GM12878 (cell line): ENCODE data around the gene MANBA. TPM values are rescaled to one million over a fixed set of nuclear protein-coding genes. Genes with fewer than 3 reads are reported as not detected.

Experiments used
- ATAC-seq: fragments of 200-7000 bp; cut with Tn5 transposase; 3 replicates; pipeline ENCODE4 v1.9.1; 2020; ENCODE audit warnings: mild to moderate bottlenecking, moderate library complexity
- BruUV-seq: library from RNA; stranded (reverse); fragments of 400-500 nt; replicated peaks from 2 replicates; lab custom pipeline; 2021; lab: Mats Ljungman, UMichigan
- CTCF ChIA-PET: fragments of 300-600 bp; sonication (Branson Sonifier 250); formaldehyde crosslinking; extraction: SDS; loops from one replicate; lab custom pipeline; 2021; ENCODE audit warnings: inconsistent platforms; lab: Yijun Ruan, JAX
- POLR2A ChIA-PET: fragments of 350-600 bp; formaldehyde crosslinking; extraction: SDS; loops from one replicate; lab custom pipeline; 2021; ENCODE audit warnings: inconsistent platforms; lab: Charles Lee
- RAD21 ChIA-PET: fragments of 300-600 bp; sonication (Branson Sonifier 250); formaldehyde crosslinking; loops from one replicate; lab custom pipeline; 2023; ENCODE audit warnings: antibody characterized with exemption; ENCODE audit not compliant: unreplicated experiment; lab: Charles Lee
- SMC1A ChIA-PET: fragments of 300-600 bp; sonication (Branson Sonifier 250); formaldehyde crosslinking; loops from one replicate; lab custom pipeline; 2023; ENCODE audit not compliant: unreplicated experiment, uncharacterized antibody; lab: Charles Lee
- DNase-seq: peaks from one replicate; pipeline ENCODE4 v3.0.0-alpha.2; 2011; ENCODE audit warnings: low read depth, low spot score
- FAIRE-seq: peaks from 3 replicates; lab custom pipeline; 2011; peaks lifted over from hg19 to GRCh38; lab: Jason Lieb, UNC
- H2AFZ ChIP-seq: 2 replicates; pipeline ENCODE4 v1.6.0; 2011; ENCODE audit warnings: low read depth, low read length, control low read depth; ENCODE audit not compliant: control insufficient read depth
- H3K27ac ChIP-seq: 2 replicates; pipeline ENCODE4 v1.5.1; 2011; ENCODE audit warnings: control low read depth; ENCODE audit not compliant: control insufficient read depth, insufficient read depth
- H3K27me3 ChIP-seq, 2 experiments: replicated peaks in 1 of 2; 2 replicates each; pipeline versions ENCODE4 v1.6.0 to v1.6.1; 2011; ENCODE audit warnings: low read length in 1 of 2; ENCODE audit not compliant: control insufficient read depth in 2 of 2, insufficient read depth in 2 of 2
- H3K36me3 ChIP-seq, 2 experiments: 2 replicates each; pipeline ENCODE4 v1.5.1; 2011; ENCODE audit warnings: low read length in 1 of 2; ENCODE audit not compliant: control insufficient read depth in 2 of 2, insufficient read depth in 2 of 2
- H3K4me1 ChIP-seq: 2 replicates; pipeline ENCODE4 v1.6.1; 2011; ENCODE audit warnings: mild to moderate bottlenecking, low read length, moderate library complexity, mixed read lengths; ENCODE audit not compliant: control insufficient read depth, insufficient read depth
- H3K4me2 ChIP-seq: 2 replicates; pipeline ENCODE4 v1.6.0; 2011; ENCODE audit warnings: control low read depth; ENCODE audit not compliant: control insufficient read depth, insufficient read depth
- H3K4me3 ChIP-seq: fragments of 200-600 bp; sonication (generic); 2 replicates; pipeline ENCODE4 v1.5.1; 2016
- H3K79me2 ChIP-seq: 2 replicates; pipeline ENCODE4 v1.6.0; 2011; ENCODE audit warnings: low read length; ENCODE audit not compliant: control insufficient read depth, insufficient read depth
- H3K9ac ChIP-seq: 2 replicates; pipeline ENCODE4 v1.8.0; 2011; ENCODE audit warnings: low read length, control low read depth, mixed read lengths; ENCODE audit not compliant: control insufficient read depth, insufficient read depth
- H3K9me3 ChIP-seq: replicated peaks from 3 replicates; pipeline ENCODE4 v1.5.1; 2011; ENCODE audit warnings: mild to moderate bottlenecking, low read length; ENCODE audit not compliant: control insufficient read depth, insufficient read depth
- H4K20me1 ChIP-seq: 2 replicates; pipeline ENCODE4 v1.6.0; 2011; ENCODE audit not compliant: control insufficient read depth, insufficient read depth
- CHD1 ChIP-seq: IDR thresholded peaks from 2 replicates; pipeline ENCODE4 v1.6.1; 2012; ENCODE audit warnings: low read depth, low read length, improper control_type of control experiment
- CREM ChIP-seq: IDR thresholded peaks from 2 replicates; pipeline ENCODE4 v1.6.1; 2014; ENCODE audit warnings: antibody characterized with exemption, low read depth
- HDGF ChIP-seq: fragments of 450-650 bp; IDR thresholded peaks from 2 replicates; pipeline ENCODE4 v1.6.1; 2016; ENCODE audit warnings: antibody characterized with exemption
- JUNB ChIP-seq: IDR thresholded peaks from 2 replicates; pipeline ENCODE4 v1.6.1; 2016; ENCODE audit warnings: antibody characterized with exemption, mild to moderate bottlenecking
- KAT2A ChIP-seq: conservative IDR thresholded peaks from 2 replicates; pipeline ENCODE4 v1.6.1; 2011; ENCODE audit warnings: low read depth, low read length; ENCODE audit not compliant: control insufficient read depth
- MEF2B ChIP-seq: fragments of 450-650 bp; IDR thresholded peaks from 2 replicates; pipeline ENCODE4 v1.6.1; 2018; ENCODE audit warnings: mild to moderate bottlenecking, moderate library complexity; ENCODE audit not compliant: partially characterized antibody, poor library complexity, severe bottlenecking
- NR2C2 ChIP-seq: IDR thresholded peaks from 2 replicates; pipeline ENCODE4 v1.6.1; 2011; ENCODE audit warnings: borderline replicate concordance, low read depth; ENCODE audit not compliant: control insufficient read depth, insufficient read length
- PAX5 ChIP-seq: IDR thresholded peaks from 2 replicates; pipeline ENCODE4 v1.6.1; 2011; ENCODE audit warnings: low read depth, low read length, borderline replicate concordance
- PML ChIP-seq: IDR thresholded peaks from 2 replicates; pipeline ENCODE4 v1.6.1; 2012; ENCODE audit warnings: low read length, inconsistent platforms
- RFX5 ChIP-seq: IDR thresholded peaks from 2 replicates; pipeline ENCODE4 v1.6.1; 2011; ENCODE audit warnings: low read depth, low read length, improper control_type of control experiment
- STAT3 ChIP-seq: IDR thresholded peaks from 2 replicates; pipeline ENCODE4 v1.6.1; 2011; ENCODE audit warnings: low read depth, low read length, improper control_type of control experiment
- ZNF207 ChIP-seq: fragments of 450-650 bp; IDR thresholded peaks from 2 replicates; pipeline ENCODE4 v1.6.1; 2014; ENCODE audit warnings: antibody characterized with exemption, mild to moderate bottlenecking, borderline replicate concordance
- WGBS: methylation state at CpG from one replicate; pipeline ENCODE4 v1.1.6; 2016; ENCODE audit warnings: low lambda C conversion rate; ENCODE audit not compliant: insufficient replicate concordance, insufficient coverage; ENCODE audit errors: missing lambda C conversion rate; 5-methylcytosine and 5-hydroxymethylcytosine counted together
- in situ Hi-C: fragments of 300-500 bp; cut with MboI; formaldehyde crosslinking; loops from 9 replicates; pipeline ENCODE4 v1.14.3; 2018; ENCODE audit warnings: mixed read lengths
- intact Hi-C: fragments of 100-400 bp; cut with micrococcal nuclease; formaldehyde crosslinking; loops from one replicate; pipeline ENCODE4 v1.14.2; 2022; ENCODE audit not compliant: unreplicated experiment
- polyA plus RNA-seq, 11 experiments: library from polyadenylated mRNA; depleted of rRNA in 4 of 11; unstranded in 6 of 11; stranded (reverse) in 5 of 11; fragments of >200 nt; fragmentation: Nextera tagmentation in 4 of 11; fragmentation: Illumina TruSeq in 1 of 11; extraction: Ambion mirVana in 4 of 11; extraction: Trizol in 1 of 11; gene quantifications; 1 replicate in 1 of 11; 2 replicates in 10 of 11; pipeline versions ENCODE4 v1.2.1 to v1.2.3, GENCODE V29; 2011 to 2016; ENCODE audit warnings: inconsistent platforms in 2 of 11, missing spikeins in 2 of 11, low read depth in 1 of 11
- total RNA-seq, 4 experiments: library from RNA; depleted of rRNA in 3 of 4; stranded (reverse); fragments of >200 nt in 3 of 4; fragmentation: Illumina TruSeq in 1 of 4; extraction: Trizol in 1 of 4; gene quantifications; 2 replicates each; pipeline versions ENCODE4 v1.2.1 to v1.2.3, GENCODE V29; 2013 to 2021
- TF ChIP-seq, protein P1 (sequence below): fragments of 150-350 bp; IDR thresholded peaks from 2 replicates; pipeline ENCODE4 v1.6.1; 2016; ENCODE audit warnings: low read depth, low read length
- TF ChIP-seq, protein P2 (sequence below): IDR thresholded peaks from 2 replicates; pipeline ENCODE4 v1.6.1; 2011; ENCODE audit warnings: borderline replicate concordance, low read depth, mild to moderate bottlenecking, moderate library complexity, mixed read lengths, low read length; ENCODE audit not compliant: insufficient read depth; ENCODE audit errors: extremely low read length
- TF ChIP-seq, protein P3 (sequence below): fragments of 450-650 bp; IDR thresholded peaks from 2 replicates; pipeline ENCODE4 v1.6.1; 2016; ENCODE audit warnings: mild to moderate bottlenecking
- TF ChIP-seq, protein P4 (sequence below): IDR thresholded peaks from 2 replicates; pipeline ENCODE4 v1.6.1; 2012; ENCODE audit warnings: low read depth, low read length, improper control_type of control experiment
- TF ChIP-seq, protein P5 (sequence below): fragments of 450-650 bp; IDR thresholded peaks from 2 replicates; pipeline ENCODE4 v1.6.1; 2017; ENCODE audit warnings: low read depth, mild to moderate bottlenecking, moderate library complexity

Gene MANBA
- total and polyA plus RNA-seq, 10 of the 15 experiments (the other 5 are each of a cell fraction or from before 2014, with no cell fraction given) = 3.8 to 19.0 (median 12.5) TPM

DNA sequence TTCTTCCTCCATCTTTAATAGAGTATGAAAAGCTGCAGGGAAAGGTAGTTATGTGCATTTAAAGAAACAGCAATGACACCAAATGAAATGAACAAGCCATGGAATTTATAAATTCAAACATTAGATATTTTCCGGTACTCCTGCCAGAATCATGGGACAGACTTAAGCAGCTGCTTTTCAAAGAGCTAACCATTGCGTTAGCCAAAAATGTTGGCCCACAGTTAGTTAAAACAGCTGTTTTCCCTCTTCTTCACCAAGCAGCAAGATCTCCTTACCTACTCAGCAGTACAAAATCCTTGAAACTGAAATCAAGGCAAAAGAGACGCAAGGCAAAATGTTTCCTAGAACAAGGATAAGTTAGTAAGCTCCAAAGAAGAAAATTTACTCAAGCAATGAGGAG lies 64.0 kb downstream of the MANBA start:
- H3K9me3 ChIP-seq = no peaks in the 10 kb centered on the region
- BruUV-seq = no TSS peak
- POLR2A ChIA-PET = interaction anchor here (0.5 to 1.6 kb wide), 3 partner anchors 10 to 87 kb away, joined by 3 to 5 read pairs (median 3); no protein-coding TSS in a partner anchor
- SMC1A ChIA-PET = interaction anchor here (1.1 to 1.4 kb wide), 4 partner anchors 19 to 64 kb away, joined by 3 to 4 read pairs (median 4); partner anchors contain the start of gene MANBA
- RAD21 ChIA-PET = no interaction called here
- H3K36me3 ChIP-seq = peaks cover 0 to 3% of the 10 kb centered on the region in 2 experiments; a peak in 2 of 4 replicates
- no peak overlapping the region for H3K4me2 ChIP-seq
- H4K20me1 ChIP-seq = no peaks in the 10 kb centered on the region
- H3K79me2 ChIP-seq = no peaks in the 10 kb centered on the region
- WGBS = 98% methylated on average over 3 of the region's 3 CpGs
- no peak overlapping the region for H3K27ac ChIP-seq
- no peak for FAIRE-seq
- H3K4me1 ChIP-seq = no peaks in the 10 kb centered on the region
- no peak overlapping the region for H3K4me3 ChIP-seq
- H3K27me3 ChIP-seq = no peaks in the 10 kb centered on the region
- DNase-seq = no peak
- intact Hi-C loops = no loop called here
- H2AFZ ChIP-seq = no peak overlapping the region
- no peak overlapping the region for H3K9ac ChIP-seq
- CTCF ChIA-PET = interaction anchor here (1.3 kb wide), 1 partner anchor 8 kb away, joined by 4 read pairs; no protein-coding TSS in a partner anchor
- ATAC-seq = no peak
- in situ Hi-C loops = no loop called here
- TF ChIP-seq, protein P1, sequence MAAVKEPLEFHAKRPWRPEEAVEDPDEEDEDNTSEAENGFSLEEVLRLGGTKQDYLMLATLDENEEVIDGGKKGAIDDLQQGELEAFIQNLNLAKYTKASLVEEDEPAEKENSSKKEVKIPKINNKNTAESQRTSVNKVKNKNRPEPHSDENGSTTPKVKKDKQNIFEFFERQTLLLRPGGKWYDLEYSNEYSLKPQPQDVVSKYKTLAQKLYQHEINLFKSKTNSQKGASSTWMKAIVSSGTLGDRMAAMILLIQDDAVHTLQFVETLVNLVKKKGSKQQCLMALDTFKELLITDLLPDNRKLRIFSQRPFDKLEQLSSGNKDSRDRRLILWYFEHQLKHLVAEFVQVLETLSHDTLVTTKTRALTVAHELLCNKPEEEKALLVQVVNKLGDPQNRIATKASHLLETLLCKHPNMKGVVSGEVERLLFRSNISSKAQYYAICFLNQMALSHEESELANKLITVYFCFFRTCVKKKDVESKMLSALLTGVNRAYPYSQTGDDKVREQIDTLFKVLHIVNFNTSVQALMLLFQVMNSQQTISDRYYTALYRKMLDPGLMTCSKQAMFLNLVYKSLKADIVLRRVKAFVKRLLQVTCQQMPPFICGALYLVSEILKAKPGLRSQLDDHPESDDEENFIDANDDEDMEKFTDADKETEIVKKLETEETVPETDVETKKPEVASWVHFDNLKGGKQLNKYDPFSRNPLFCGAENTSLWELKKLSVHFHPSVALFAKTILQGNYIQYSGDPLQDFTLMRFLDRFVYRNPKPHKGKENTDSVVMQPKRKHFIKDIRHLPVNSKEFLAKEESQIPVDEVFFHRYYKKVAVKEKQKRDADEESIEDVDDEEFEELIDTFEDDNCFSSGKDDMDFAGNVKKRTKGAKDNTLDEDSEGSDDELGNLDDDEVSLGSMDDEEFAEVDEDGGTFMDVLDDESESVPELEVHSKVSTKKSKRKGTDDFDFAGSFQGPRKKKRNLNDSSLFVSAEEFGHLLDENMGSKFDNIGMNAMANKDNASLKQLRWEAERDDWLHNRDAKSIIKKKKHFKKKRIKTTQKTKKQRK = no peak
- no peak for TF ChIP-seq KAT2A
- no peak for TF ChIP-seq STAT3
- TF ChIP-seq, protein P2, sequence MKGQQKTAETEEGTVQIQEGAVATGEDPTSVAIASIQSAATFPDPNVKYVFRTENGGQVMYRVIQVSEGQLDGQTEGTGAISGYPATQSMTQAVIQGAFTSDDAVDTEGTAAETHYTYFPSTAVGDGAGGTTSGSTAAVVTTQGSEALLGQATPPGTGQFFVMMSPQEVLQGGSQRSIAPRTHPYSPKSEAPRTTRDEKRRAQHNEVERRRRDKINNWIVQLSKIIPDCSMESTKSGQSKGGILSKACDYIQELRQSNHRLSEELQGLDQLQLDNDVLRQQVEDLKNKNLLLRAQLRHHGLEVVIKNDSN = no peak
- TF ChIP-seq HDGF = no peak
- TF ChIP-seq PAX5 = no peak
- TF ChIP-seq PML = no peak
- TF ChIP-seq, protein P3, sequence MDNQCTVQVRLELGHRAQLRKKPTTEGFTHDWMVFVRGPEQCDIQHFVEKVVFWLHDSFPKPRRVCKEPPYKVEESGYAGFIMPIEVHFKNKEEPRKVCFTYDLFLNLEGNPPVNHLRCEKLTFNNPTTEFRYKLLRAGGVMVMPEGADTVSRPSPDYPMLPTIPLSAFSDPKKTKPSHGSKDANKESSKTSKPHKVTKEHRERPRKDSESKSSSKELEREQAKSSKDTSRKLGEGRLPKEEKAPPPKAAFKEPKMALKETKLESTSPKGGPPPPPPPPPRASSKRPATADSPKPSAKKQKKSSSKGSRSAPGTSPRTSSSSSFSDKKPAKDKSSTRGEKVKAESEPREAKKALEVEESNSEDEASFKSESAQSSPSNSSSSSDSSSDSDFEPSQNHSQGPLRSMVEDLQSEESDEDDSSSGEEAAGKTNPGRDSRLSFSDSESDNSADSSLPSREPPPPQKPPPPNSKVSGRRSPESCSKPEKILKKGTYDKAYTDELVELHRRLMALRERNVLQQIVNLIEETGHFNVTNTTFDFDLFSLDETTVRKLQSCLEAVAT = no peak
- TF ChIP-seq, protein P4, sequence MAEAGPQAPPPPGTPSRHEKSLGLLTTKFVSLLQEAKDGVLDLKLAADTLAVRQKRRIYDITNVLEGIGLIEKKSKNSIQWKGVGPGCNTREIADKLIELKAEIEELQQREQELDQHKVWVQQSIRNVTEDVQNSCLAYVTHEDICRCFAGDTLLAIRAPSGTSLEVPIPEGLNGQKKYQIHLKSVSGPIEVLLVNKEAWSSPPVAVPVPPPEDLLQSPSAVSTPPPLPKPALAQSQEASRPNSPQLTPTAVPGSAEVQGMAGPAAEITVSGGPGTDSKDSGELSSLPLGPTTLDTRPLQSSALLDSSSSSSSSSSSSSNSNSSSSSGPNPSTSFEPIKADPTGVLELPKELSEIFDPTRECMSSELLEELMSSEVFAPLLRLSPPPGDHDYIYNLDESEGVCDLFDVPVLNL = no peak
- TF ChIP-seq ZNF207 = no peak
- TF ChIP-seq RFX5 = no peak
- TF ChIP-seq MEF2B = no peak
- TF ChIP-seq, protein P5, sequence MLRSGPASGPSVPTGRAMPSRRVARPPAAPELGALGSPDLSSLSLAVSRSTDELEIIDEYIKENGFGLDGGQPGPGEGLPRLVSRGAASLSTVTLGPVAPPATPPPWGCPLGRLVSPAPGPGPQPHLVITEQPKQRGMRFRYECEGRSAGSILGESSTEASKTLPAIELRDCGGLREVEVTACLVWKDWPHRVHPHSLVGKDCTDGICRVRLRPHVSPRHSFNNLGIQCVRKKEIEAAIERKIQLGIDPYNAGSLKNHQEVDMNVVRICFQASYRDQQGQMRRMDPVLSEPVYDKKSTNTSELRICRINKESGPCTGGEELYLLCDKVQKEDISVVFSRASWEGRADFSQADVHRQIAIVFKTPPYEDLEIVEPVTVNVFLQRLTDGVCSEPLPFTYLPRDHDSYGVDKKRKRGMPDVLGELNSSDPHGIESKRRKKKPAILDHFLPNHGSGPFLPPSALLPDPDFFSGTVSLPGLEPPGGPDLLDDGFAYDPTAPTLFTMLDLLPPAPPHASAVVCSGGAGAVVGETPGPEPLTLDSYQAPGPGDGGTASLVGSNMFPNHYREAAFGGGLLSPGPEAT = no peak
- no peak for TF ChIP-seq NR2C2
- TF ChIP-seq JUNB = no peak
- TF ChIP-seq CREM = no peak
- TF ChIP-seq CHD1 = no peak
